ENCODE data around the gene VN1R2. TPM values are rescaled to one million over a fixed set of nuclear protein-coding genes. Genes with fewer than 3 reads are reported as not detected.
A peak's percentile ranks its signal among the peaks of the same experiment; 100 is the strongest.

Gene VN1R2
- total RNA-seq, 2 donors from 2014 or later, result 1.2 TPM; not detected in 1

DNA sequence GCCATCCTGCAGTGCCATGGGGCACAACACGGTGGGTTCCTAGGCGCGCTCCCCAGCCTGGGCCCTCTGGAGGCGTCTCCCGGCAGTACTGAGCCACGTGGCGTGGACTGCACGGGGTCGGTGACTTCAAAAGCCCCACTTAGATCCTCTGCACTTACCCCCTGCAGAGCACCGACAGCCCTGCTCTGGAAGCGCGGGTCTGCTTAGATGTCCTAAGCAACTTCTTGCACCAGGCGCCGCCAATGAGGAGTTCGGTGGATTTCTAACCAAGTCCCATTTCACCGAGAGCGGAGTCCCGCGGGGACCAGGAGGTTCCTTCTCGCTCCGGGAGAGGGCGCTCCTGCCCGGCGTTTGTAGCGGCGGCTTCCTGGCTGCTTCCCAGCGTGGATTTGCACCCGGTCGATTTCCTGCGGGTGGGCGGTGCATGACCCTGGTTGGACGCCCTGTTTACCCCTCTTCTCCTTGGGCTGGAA lies 50.3 kb downstream of the VN1R2 start:
- no peaks in the 10 kb centered on the region for H3K36me3 ChIP-seq
- TF ChIP-seq, protein P1, sequence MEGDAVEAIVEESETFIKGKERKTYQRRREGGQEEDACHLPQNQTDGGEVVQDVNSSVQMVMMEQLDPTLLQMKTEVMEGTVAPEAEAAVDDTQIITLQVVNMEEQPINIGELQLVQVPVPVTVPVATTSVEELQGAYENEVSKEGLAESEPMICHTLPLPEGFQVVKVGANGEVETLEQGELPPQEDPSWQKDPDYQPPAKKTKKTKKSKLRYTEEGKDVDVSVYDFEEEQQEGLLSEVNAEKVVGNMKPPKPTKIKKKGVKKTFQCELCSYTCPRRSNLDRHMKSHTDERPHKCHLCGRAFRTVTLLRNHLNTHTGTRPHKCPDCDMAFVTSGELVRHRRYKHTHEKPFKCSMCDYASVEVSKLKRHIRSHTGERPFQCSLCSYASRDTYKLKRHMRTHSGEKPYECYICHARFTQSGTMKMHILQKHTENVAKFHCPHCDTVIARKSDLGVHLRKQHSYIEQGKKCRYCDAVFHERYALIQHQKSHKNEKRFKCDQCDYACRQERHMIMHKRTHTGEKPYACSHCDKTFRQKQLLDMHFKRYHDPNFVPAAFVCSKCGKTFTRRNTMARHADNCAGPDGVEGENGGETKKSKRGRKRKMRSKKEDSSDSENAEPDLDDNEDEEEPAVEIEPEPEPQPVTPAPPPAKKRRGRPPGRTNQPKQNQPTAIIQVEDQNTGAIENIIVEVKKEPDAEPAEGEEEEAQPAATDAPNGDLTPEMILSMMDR (IDR thresholded peaks at IDR 0.05), result peak in 3 of 4 experiments; percentile 38 to 54 (median 45)
- no peak for TF ChIP-seq POLR2A (IDR thresholded peaks at IDR 0.05)
- H3K27me3 ChIP-seq (replicated peaks; ENCODE audit: insufficient read depth), result peaks cover 2% of the 10 kb centered on the region
- no peak overlapping the region for H3K27ac ChIP-seq
- WGBS, result 4% methylated on average over 32 of the region's 32 CpGs
- peak; percentile 9 for DNase-seq (ENCODE audit: low spot score)
- no peaks in the 10 kb centered on the region for H3K9me3 ChIP-seq
- H3K4me3 ChIP-seq, result no peak overlapping the region
- no peaks in the 10 kb centered on the region for H3K4me1 ChIP-seq (replicated peaks)
- intact Hi-C loops (cut with DNase I), result no loop called here

Other genes starting within 250 kb of the VN1R2 start
- under 1 TPM in 1 of 2 donors, not detected in 1; 0.40 TPM for gene ERVV-1, start 244.4 kb upstream of the VN1R2 start, total RNA-seq
- not detected for gene ERVV-2, start 213.6 kb upstream of the VN1R2 start, total RNA-seq
- 10 to 100 TPM; 26.0 to 93.4 TPM for gene ZNF160, start 154.9 kb upstream of the VN1R2 start, total RNA-seq
- 10 to 100 TPM; 13.7 to 22.8 TPM for gene ZNF415, start 125.4 kb upstream of the VN1R2 start, total RNA-seq
- 10 to 100 TPM in 1 of 2 donors, 1 to 10 TPM in 1; 9.3 to 14.4 TPM for gene ZNF347, start 99.2 kb upstream of the VN1R2 start, total RNA-seq
- 10 to 100 TPM in 1 of 2 donors, 1 to 10 TPM in 1; 4.7 to 26.1 TPM for gene ZNF665, start 64.9 kb upstream of the VN1R2 start, total RNA-seq
- 10 to 100 TPM; 28.1 to 35.8 TPM for gene ZNF677, start 3.4 kb upstream of the VN1R2 start, total RNA-seq
- not detected for gene VN1R4, start 9.4 kb downstream of the VN1R2 start, total RNA-seq
- 1 to 10 TPM; 6.5 to 7.8 TPM for gene ZNF845, start 75.5 kb downstream of the VN1R2 start, total RNA-seq
- gene ZNF525, start 107.4 kb downstream of the VN1R2 start, total RNA-seq, result 10 to 100 TPM in 1 of 2 donors, 1 to 10 TPM in 1; 7.8 to 20.4 TPM
- 10 to 100 TPM; 12.5 to 23.0 TPM for gene ZNF765, start 136.9 kb downstream of the VN1R2 start, total RNA-seq
- 10 to 100 TPM; 48.3 to 51.7 TPM for gene ZNF761, start 173.7 kb downstream of the VN1R2 start, total RNA-seq
- gene ZNF813, start 209.4 kb downstream of the VN1R2 start, total RNA-seq, result 1 to 10 TPM; 6.8 to 9.1 TPM